NK-92 treated with Interleukin-12 subunit alpha and Interleukin-12 subunit beta, amount 100 ng/mL, for 24 hours (cell line): Measurements from ENCODE around the gene IFT122.

Experiments
- DNase-seq: peaks from one replicate; lab custom pipeline; 2025; lab: John Stamatoyannopoulos, UW

The IFT122 gene

GRCh38 chr3:129557548-129557894, 117.5 kb downstream of the IFT122 start:
- no peak for DNase-seq

DNA sequence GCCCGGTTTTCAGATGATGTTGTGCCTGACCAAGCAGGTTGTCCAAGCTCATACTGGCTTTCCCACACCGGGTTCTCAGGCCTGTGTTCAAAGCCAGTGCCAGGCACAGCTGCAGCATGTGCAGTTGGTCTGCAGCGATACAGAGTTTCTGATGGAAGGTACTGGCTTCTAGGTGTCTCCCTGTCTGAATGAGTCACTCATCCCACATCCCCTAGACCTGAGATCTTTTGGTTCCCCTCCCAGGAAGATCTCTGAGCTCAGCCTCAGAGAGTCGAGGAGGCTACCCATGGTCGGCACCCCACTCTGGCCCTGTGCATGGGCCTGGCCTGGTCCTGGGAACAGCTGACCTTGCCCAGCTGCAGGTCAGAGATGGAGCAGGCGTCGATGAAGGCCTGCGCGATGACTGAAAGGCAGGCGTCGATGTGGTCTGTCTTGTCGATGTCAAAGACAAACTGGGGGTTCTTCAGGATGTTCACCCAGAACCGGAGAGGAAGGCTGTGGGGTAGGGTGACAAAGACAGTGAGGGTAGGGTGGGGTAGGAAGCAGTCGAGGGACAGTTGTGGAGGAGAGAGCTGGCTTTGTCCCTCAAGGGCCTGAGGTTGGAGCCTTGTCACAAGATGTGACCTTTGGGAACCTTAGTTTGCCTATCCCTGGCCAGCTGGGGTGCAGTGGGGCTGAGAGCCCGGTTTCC, 118.2 kb downstream of the IFT122 start:
- no peak for DNase-seq

DNA sequence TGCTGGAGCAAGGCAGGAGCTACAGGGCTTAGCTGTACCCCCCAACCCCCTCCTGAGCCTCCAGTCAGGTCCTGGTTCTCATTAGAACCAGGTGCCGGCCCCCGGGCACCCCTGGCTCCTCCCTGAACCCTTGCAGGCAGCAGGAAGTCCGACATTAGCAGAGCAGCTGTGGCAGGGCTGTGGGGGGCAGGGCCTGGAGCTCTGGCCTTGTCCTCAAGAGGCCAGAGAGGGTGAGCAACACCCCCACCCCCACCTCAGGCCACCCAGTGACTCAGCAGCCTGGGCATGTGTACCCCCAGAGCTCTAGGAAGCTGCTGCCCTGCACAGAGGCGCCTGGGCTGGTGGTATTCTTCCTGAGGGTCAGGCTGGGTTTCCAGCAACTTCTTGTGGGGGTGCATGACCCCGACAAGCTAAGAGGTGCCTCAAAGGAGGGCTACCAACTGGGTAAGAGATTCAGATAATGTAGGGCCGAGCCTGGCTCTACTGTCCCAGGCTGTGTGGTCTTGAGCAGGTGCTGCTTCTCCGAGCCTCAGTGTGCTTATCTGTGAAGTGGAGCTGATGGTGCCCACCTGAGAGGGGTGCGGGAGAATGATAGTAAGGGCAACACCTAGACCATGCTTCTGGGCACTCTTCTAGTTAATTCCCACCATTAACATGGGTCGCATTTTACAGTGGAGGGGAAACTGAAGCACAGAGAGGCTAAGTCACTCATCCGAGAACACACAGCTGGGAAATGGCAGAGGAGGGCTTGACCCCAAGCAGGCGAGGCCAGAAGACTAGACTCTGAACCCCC, 118.9 kb downstream of the IFT122 start:
- DNase-seq: no peak

- DNase-seq: no peak
These were observed 119.6 kb downstream of the IFT122 start for GRCh38 chr3:129559565-129560079.

DNA sequence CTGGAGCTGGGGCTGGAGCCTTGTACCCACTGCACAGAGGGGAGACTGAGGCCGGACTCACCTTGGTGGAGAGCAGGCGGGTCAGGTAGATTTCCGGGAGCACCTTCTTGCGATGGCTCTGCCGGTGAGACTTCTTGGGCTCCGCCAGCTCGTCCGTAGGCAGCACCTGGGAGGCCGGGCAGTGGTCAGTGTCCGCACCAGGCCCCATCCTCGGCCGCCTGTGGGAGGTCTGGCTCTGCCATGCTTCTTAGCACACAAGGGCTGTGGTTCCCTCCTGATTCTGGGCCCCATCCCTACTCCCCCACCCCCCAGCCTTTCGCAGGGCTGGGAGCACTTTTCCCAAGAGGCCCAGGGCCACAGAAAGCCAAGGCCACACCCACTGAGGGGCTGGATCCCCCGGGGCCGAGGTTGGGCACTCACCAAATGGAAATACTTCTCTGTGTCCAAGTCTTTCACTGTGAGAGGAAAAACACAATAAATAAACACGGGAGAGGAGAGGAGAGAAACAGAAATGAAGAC, 120.3 kb downstream of the IFT122 start:
- no peak for DNase-seq

- DNase-seq: no peak
These were observed 121.0 kb downstream of the IFT122 start for GRCh38 chr3:129560911-129561594.

GRCh38 chr3:129561619-129562248, 121.7 kb downstream of the IFT122 start:
- DNase-seq: no peak

DNA sequence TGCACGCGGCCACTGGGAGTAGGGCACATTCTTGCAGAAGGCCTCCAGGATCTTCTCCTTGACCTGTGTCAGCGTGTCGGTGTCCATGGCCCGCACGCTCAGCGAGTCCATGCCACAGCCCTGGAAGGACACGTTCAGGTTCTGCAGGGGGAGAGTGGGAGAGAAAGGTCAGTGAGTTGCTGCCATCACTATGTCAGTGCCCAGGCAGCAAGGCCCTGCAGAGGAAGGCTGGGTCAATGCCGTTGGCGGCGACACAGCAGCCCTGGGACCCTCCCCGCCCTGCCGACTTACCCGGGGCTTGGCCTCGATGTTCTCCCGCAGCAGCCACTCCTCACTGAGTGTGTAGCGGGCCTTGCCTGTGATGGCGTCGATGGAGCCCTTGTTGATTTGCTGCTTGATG, 122.8 kb downstream of the IFT122 start:
- no peak for DNase-seq

DNA sequence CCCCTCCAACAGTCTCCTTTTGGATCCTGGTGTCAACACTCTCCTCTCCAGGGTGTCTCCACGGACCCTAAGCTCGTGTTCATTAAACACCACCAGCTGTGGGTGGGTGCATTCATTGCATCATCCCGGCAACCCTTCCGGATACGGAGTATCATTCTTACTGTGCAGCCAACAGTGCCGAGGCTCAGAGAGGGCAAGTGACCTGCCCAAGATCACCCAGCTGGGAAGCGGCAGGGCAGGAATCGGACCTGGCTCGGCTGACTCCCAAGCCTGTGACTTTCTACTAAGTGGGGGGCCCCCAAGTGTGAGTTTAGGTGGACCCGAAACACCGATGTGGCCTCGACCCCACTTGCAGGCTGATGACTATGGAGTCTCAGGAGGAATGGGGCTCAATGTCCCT, 123.3 kb downstream of the IFT122 start:
- no peak for DNase-seq

- no peak for DNase-seq
These were observed 124.0 kb downstream of the IFT122 start for GRCh38 chr3:129563850-129564535.

DNA sequence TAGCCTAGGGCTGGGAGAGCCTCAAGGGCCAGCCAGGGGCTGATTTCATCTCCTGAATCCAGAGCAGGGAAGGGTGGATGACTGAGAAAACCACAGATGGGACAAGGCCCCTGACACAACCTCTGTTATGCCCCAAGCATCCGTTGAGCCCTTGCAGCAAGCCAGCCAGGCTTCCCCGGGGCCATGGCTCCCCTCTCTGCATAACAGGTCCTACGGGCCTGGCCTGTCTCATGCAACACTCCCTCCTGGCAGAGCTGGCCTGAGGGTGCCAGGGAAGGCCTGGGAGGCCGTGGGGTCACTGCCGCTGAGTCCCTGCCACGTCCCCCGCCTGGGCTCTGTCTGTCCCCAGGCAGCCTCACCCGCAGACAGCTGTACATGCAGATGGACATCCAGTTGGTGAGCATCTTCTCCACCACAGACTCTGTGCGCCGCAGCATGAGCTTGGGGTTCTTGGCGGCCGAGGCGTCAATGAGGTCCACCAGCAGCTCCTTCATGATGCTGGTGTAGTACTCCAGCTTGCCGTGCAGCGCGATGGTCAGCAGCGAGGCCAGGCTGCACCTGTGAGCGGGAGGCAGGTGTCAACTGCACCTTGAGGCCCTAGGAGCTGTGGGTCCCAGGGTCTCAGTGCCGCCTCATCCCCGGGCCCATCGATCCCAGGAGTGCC, 125.1 kb downstream of the IFT122 start:
- no peak for DNase-seq

DNA sequence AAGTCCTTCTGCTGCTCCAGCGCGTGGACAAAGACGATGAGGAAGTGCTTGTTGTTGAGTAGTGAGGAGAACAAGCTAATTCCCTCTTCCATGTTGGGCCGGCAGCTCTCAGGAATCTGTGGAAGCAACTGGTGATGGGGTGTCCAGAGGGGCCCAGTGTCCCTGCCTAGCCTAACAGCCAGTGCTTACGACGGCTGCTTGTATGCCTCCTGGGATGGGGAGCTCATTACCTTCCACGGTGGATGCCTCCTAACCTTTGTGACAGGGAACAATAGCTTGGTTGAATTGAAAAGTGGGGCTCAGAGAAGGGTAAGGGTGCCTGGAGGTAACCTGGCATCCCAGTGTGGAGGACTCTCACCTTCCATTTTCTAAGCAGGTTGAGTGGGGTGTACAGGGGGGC, 125.9 kb downstream of the IFT122 start:
- no peak for DNase-seq

DNA sequence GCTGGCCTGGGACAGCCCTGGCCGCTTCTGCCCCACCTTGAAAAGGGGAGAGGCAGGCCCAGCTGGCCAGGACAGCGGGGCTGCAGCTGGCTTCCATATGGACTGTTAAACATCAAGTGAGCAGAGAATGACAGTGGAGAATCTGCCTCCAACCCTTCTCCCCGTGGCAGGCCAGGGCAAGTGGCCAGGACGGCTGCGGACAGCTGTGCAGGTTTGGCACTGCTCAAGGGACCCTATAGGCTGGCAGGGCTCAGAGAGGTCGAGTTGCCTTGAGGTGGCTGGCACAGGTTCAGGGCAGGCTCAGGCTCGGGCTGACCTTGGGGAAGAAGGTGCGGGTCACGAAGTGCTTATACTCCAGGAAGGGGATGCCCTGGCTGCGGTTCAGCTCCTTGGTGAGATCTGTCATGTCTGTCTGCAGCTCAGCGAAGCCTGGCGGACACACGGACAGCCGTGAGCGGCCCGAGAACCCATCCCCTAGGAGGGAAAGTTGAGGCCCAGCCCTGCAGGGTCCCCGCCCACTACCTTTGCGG, 127.2 kb downstream of the IFT122 start:
- DNase-seq: no peak

- DNase-seq: no peak
These were observed 127.9 kb downstream of the IFT122 start for GRCh38 chr3:129567939-129568338.

GRCh38 chr3:129569856-129570255, 129.8 kb downstream of the IFT122 start:
- DNase-seq: no peak
